Measurements from ENCODE around the gene CD69.
A peak's percentile ranks its signal among the peaks of the same experiment; 100 is the strongest.

CD69 gene

DNA sequence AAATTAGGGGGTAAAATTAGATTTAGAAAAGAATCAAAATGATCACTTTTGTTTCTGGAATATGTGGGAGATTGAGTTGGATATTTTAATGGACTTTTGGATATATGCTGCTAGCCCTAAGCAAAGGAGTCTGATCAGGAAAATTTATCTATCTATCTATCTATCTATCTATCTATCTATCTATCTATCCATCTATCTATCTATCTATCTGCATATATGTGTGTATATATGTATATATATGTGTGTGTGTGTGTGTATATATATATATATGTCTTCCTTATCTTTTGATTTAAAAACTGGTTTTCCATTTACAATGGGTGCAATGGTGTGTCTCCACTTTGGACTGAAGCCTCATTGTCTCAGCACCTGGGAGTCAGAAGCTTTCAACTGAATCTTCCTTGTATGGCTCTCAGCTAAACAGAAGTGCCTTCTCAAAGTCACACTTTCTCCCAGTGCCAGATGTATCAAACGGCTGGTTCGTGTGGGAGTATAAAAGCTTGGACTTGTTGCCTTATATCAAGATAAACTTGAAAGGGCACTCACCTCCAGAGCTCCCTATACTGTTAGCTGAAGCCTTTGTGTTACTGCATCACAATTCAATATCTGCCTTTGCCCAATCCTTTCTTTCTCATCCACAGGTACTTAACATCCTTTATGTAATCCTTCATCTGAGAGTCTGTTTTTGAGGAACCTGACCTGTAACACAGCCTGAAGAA lies 31.6 kb upstream of the CD69 start:
- Mint-ChIP-seq H3K27ac (peak overlapping the region in 1 of 2 donors; percentile 97), H3K27me3 (no peaks in the 10 kb centered on the region), H3K4me1 (peaks cover 77% of the 10 kb centered on the region)

DNA sequence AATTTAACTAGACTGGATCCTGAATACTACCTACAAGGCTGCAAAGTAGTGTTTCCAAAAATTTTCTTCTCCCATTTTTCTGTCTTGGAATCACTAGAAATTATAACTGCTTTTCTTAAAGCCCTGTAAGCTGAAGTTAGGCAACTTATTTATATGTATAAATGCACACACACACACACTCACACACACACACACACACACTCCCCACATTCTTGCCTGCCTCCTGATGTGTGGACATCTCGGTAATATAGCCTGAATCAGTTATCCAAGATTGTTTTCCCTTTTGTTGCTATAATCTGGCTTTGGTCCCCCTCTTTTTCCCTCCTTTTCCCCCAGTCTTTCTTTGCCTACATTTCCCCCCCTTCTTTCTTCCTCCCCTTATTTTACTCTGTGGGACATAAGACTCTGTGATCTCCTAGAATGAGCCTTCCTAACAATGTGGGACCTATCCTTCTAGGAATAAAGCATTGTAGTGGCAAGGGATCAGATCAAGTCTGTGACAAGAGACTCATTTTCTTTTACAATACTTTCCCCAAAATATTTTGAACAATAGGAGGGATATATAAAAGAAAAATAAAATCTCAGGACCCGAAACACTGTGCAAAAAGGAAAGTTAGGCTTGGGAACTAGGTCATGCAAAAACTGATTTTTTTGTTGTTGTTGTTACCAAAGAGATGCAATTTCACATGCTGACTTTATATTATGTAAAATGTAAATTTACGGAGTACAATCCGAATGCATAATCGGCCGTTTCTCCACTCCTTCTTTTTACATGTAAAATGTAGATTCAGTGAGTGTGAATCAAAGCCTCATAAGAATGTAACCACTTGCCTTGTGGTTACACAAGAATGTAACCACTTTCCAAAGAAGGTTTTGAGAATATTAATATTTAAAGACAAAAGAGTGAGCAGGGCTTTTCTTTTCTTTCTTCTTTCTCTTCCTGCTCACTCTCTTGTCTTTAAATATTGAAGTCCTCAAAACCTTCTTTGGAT lies 26.3 kb upstream of the CD69 start:
- Mint-ChIP-seq H3K27ac (peak overlapping the region in 1 of 2 donors; percentile 4), H3K4me1 (peaks cover 61% of the 10 kb centered on the region), H3K9me3 (peaks cover 7 to 9% of the 10 kb centered on the region in 2 donors), H3K27me3 (no peaks in the 10 kb centered on the region), H3K4me3 (peak overlapping the region; percentile 34 to 63)
- DNase-seq (no peak), ATAC-seq (no peak)

More for the DNA sequence above, 31.6 kb upstream of the CD69 start:
- H3K9me3 Mint-ChIP-seq: peaks cover 5 to 7% of the 10 kb centered on the region in 2 donors
- H3K4me3 Mint-ChIP-seq: peak overlapping the region; percentile 35 to 75
- no peak for ATAC-seq
- DNase-seq: no peak

DNA sequence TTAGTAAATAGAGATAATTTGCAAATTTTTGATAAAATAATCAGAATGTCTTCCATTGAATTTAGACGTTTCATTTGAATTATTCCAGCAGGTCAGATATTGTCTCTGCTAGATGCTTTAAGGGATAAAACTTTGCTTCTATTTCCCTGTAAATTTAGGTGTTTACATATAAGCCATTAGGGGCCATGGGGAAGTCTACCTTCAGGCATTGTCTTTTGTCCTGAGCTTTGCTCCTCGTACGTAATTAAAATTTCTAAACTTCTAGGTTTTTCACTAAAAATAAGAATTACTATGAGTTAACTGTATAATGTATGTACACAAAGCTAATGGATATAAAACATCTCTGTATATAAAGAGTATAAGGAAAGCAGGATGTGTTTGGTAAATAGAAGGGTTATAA lies 24.1 kb upstream of the CD69 start:
- Mint-ChIP-seq H3K27me3 (no peaks in the 10 kb centered on the region), H3K4me3 (peak overlapping the region in 1 of 2 donors; percentile 44), H3K4me1 (peaks cover 64% of the 10 kb centered on the region), H3K27ac (no peak overlapping the region), H3K9me3 (peaks cover 0 to 5% of the 10 kb centered on the region in 2 donors)
- ATAC-seq: no peak
- DNase-seq: no peak

DNA sequence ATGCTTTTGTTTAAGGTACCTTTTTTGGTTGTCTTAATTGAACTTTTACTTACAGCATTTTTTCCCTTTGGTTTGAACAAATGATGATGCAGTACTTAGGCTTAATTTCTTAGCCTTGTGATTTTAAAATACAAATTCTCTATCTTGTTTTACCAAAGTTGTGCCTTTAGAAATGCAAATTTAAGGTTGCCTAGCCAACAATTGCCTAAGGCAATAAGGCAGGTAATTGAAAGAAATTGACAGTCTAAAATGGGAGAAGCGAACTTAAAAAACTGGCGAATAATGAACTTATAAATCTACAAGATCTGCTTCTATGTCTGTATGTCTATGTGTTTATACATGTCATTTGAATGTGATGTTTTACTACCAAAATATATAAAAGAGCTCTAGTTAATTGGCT lies 23.6 kb upstream of the CD69 start:
- Mint-ChIP-seq H3K4me1 (peaks cover 66% of the 10 kb centered on the region), H3K9me3 (peaks cover 0 to 5% of the 10 kb centered on the region in 2 donors), H3K27me3 (no peaks in the 10 kb centered on the region), H3K4me3 (no peak overlapping the region), H3K27ac (no peak overlapping the region)
- DNase-seq (no peak), ATAC-seq (no peak)

DNA sequence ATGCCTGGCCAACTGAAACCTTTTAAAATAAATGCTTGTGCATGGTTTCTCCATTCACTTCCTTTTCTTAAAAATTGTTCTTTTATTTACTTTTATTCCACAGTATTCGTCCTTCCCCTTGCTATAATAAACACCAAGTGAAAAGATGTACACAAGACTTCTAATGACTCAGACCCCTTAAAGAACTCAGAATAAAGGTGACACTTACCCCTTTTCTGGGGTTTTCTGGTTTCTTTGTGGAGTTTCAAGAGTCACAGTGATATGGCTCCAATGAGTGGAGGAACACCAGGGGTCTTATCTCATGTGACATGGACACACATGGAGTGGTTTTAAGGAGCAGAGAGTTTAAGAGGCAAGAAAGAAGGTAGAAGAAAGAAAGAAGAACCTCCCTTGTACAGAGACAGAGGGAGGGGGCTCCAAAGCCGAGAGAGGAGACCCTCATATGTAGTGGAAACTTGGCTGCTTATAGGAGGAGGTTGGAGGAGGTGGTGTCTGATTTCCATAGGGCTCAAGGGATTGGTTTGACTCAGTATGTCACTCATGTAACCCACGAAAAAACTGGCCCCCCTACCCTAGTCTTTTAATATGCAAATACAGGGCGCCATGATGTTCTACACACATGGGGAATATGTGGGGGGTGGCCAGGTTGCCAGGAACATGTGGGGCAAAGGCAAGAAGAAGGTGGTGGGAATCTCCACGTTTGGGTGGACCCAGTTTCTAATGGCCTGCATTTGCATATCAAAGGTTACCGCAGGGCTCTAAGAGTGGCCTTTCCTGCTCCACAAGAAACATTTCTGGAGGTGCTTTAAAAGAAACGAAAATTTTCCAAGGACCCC lies 22.1 kb upstream of the CD69 start:
- Mint-ChIP-seq H3K27me3 (no peaks in the 10 kb centered on the region), H3K4me1 (peaks cover 73% of the 10 kb centered on the region), H3K4me3 (no peak overlapping the region), H3K27ac (no peak overlapping the region), H3K9me3 (peaks cover 0 to 5% of the 10 kb centered on the region in 2 donors)
- no peak for DNase-seq
- ATAC-seq: peak; percentile 40

DNA sequence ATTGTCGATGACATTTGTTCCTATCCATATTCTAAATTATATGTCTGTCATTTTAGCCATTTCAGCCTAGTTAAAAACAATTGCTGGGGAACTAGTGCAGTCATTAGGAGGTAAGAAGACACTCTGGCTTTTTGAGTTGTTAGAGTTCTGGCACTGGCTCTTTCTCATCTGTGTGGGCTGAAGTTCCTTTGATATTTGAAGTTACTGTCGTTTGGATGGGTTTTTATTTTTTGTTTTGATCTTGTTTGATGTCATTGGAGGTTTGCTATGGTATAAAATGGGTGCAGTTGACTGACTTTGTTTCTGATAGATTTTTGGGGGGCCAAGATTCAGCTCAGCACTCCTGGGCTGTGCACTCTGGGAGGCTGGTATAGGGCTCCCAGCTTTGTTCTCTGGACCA lies 20.7 kb upstream of the CD69 start:
- H3K4me1 Mint-ChIP-seq: peaks cover 73% of the 10 kb centered on the region
- peak overlapping the region; percentile 64 to 77 for H3K27ac Mint-ChIP-seq
- ATAC-seq: no peak
- no peaks in the 10 kb centered on the region for H3K27me3 Mint-ChIP-seq
- H3K9me3 Mint-ChIP-seq: peaks cover 0 to 5% of the 10 kb centered on the region in 2 donors
- DNase-seq: no peak
- H3K4me3 Mint-ChIP-seq: peak overlapping the region; percentile 9 to 70

DNA sequence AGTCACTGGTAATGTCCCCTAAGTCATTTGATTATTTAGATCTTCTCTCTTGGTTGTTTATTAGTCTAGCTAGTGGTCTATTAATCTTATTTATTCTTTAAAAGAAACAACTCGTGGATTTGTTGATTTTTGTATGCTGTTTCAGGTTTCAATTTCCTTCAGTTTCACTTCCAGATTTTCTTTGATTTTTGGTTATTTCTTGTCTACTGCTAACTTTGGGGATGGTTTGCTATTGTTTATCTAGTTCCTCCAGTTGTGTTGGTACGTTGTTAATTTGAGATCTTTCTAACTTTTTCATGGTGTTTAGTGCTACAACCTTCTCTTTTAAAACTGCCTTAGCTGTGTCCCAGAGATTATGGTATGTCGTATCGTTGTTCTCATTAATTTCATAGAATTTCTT lies 18.5 kb upstream of the CD69 start:
- Mint-ChIP-seq H3K27ac (no peak overlapping the region), H3K4me1 (peaks cover 89% of the 10 kb centered on the region), H3K9me3 (peaks cover 0 to 5% of the 10 kb centered on the region in 2 donors), H3K4me3 (no peak overlapping the region), H3K27me3 (no peaks in the 10 kb centered on the region)
- ATAC-seq: no peak
- no peak for DNase-seq

DNA sequence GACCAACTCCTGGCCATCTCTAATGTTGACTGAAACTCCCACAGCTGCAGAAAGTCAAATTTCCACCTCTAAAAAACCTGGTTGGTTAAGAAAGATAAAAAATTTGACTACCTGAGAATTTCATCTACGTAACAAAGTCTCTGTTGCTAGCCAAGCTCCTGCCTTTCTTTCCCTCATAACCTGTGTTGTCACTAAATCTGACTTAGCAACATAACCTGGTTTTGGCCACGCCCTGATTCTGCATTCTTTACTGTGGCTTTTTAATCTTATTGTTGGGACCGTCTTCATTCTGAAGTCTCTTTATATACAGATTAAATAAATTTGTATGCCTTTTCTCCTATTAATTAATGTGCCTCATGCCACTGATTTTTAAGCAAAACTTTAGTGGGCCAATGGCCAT lies 16.1 kb upstream of the CD69 start:
- Mint-ChIP-seq H3K27ac (peak overlapping the region in 1 of 2 donors; percentile 41), H3K4me1 (peaks cover 94% of the 10 kb centered on the region), H3K27me3 (no peaks in the 10 kb centered on the region), H3K9me3 (no peaks in the 10 kb centered on the region), H3K4me3 (peak overlapping the region in 1 of 2 donors; percentile 66)
- no peak for DNase-seq
- no peak for ATAC-seq

DNA sequence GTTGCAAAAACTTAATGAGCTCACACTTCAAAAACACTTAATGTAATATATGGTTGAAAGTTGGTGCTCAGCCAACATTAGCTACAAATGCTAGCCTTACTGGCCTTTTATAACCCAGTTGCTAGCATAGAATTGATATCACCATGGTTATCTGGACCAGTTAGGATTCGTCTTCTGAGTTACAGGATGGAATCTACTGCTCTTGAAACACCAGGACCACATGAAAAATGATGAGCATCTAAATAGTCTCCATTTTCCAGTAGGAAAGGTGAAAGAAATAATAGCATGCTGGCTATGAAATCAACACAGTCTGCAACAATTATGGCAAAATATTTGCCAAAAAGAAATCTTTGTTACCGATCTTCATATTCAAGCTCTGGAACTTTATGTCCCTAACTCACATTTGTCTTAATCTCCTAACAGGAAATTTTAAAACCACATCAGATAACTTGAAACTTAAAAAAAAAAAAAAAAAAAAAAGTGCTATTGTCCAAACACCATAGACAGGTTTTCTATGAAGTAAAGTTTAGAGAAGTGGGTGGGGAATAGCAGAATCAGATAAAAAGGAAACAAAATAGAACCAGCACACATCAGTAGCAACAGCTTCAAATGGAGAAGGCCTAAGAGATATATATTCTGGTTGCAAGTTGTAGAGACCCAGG lies 12.6 kb upstream of the CD69 start:
- peaks cover 92% of the 10 kb centered on the region for H3K4me1 Mint-ChIP-seq
- ATAC-seq: no peak
- H3K9me3 Mint-ChIP-seq: no peaks in the 10 kb centered on the region
- peak overlapping the region; percentile 51 to 66 for H3K4me3 Mint-ChIP-seq
- H3K27ac Mint-ChIP-seq: no peak overlapping the region
- DNase-seq: no peak
- H3K27me3 Mint-ChIP-seq: no peaks in the 10 kb centered on the region

DNA sequence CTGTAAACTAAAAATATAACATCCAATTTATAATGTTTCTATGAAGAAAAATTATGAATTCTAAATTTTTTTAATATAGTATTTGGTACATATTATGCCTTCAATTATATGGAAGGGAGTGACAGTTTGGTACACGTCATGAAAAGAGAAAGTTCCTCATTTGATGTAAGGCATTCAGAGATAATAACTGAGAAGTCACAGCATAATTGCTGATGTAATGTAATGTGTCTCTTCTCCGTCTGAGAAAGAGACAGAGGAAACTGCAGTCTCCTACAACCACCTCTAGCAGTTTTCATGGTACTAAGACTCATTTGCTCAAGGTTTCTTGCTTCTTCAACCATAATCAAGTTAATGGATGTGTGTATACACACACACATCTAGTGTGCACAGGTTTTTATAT lies 2.3 kb upstream of the CD69 start:
- Mint-ChIP-seq H3K27ac (peak overlapping the region in 1 of 2 donors; percentile 99), H3K4me1 (peaks cover 47% of the 10 kb centered on the region), H3K4me3 (no peak overlapping the region), H3K27me3 (no peaks in the 10 kb centered on the region), H3K9me3 (peaks cover 0 to 5% of the 10 kb centered on the region in 2 donors)
- DNase-seq (no peak), ATAC-seq (no peak)

DNA sequence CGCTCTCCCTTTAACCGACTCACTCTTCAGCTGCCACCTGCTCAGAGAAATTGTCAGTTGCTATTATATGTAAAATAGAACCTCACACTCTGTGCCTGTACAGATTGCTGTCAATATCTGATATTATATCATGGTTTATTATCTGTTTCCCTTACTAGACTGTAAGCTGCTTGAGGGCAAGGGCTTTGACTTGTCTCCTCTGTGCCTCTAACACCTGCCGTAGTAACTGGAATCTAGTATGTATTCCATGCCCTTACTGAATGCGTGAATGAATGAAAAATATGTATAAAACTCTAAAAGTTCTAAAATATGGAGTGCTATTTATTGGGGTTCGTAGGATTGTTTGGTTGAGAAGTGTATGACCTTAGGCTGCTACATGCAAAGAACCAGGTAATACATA lies 1.7 kb upstream of the CD69 start:
- peak overlapping the region; percentile 42 to 89 for H3K4me3 Mint-ChIP-seq
- peak overlapping the region; percentile 81 to 87 for H3K27ac Mint-ChIP-seq
- peaks cover 40% of the 10 kb centered on the region for H3K4me1 Mint-ChIP-seq

DNA sequence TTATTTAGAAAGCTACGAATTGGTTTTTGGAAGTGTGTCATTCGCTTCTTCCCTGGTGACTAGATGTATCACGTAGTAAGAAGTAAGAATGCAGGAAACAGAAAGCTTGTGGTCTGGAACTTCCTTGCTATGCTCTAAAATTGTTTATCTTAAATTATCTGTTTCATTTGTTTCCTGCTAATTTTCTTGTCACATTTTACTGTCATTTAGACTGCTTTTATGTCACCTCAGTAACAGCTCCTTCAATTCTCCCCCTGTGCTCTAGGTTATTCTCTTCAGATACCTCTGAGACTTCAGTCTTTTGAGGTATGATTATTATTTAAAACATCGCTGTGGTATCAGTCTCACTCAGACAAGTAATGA lies 699 bp upstream of the CD69 start:
- DNase-seq: no peak
- H3K4me1 Mint-ChIP-seq: peaks cover 37% of the 10 kb centered on the region

More for the DNA sequence above, 1.7 kb upstream of the CD69 start:
- Mint-ChIP-seq H3K27me3 (no peaks in the 10 kb centered on the region), H3K9me3 (peaks cover 0 to 5% of the 10 kb centered on the region in 2 donors)
- ATAC-seq (no peak), DNase-seq (no peak)

DNA sequence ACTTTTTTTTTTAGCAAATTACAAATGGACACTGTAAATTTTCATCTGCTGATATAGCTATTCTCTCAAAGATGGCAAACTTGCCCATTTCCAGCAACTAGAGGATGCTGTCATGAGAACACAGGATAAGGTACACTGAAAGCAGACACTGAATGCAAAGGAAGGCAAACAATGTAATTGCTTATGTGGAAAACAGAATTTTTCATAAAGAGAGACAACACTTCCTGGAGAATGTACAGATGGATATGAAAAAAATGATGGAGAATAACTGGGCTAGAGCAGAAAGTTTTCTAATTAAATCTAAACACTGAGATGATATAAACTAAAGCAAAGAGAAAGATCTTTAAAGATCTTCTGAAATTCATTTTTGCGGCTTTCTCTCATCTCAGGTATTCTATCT lies 581 bp downstream of the CD69 start:
- Mint-ChIP-seq H3K27me3 (no peaks in the 10 kb centered on the region), H3K4me1 (peaks cover 44% of the 10 kb centered on the region), H3K4me3 (peak overlapping the region; percentile 87 to 89), H3K27ac (peak overlapping the region; percentile 97 to 99), H3K9me3 (peaks cover 0 to 5% of the 10 kb centered on the region in 2 donors)
- no peak for DNase-seq
- ATAC-seq: no peak

More for the DNA sequence above, 699 bp upstream of the CD69 start:
- peak; percentile 29 for ATAC-seq
- Mint-ChIP-seq H3K4me3 (peak overlapping the region; percentile 87 to 89), H3K27me3 (no peaks in the 10 kb centered on the region), H3K9me3 (peaks cover 0 to 5% of the 10 kb centered on the region in 2 donors), H3K27ac (peak overlapping the region; percentile 97 to 99)

DNA sequence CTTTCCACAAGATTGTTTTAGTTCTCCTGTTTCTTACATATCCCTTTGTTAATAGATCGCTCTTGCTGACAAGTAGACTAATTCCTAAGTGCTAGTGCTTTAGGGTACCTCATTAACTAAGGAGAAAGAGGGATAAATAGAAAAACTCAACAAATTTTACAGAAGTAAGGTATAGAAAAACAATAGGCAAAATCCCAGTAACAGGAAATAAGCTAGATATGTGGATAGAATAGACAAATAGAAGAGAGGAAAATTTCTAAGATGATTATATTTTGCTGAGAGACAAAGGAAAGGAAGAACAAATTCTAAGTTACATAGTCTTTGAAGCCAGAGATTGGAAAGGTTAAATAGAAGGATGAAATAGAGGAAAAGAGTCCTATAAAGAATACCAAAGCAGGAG lies 1.0 kb downstream of the CD69 start:
- ATAC-seq: no peak
- H3K4me1 Mint-ChIP-seq: peaks cover 44% of the 10 kb centered on the region
- H3K27ac Mint-ChIP-seq: peak overlapping the region; percentile 97 to 99
- H3K27me3 Mint-ChIP-seq: no peaks in the 10 kb centered on the region
- peak overlapping the region; percentile 87 to 89 for H3K4me3 Mint-ChIP-seq
- DNase-seq: no peak
- H3K9me3 Mint-ChIP-seq: peaks cover 0 to 5% of the 10 kb centered on the region in 2 donors

DNA sequence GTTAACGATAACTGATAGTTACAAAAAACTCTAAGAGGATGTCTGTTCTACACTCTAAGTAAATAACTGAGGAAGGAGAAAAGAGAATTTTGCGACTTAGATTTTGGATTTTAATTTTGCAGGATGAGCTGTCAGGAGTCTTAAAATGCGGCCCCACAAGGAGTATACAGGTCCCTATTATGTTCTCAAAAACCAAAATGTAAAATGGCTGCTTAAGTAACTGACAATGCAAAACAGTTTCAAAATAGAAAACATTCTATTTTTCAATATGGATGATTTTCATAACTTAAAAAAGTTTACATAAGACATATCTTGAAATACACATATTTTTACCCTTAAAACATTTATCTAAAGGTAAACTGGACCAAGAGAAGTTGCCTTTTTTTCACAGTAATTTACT lies 2.6 kb downstream of the CD69 start:
- ATAC-seq (no peak), DNase-seq (no peak)
- H3K27me3 Mint-ChIP-seq: no peaks in the 10 kb centered on the region
- H3K9me3 Mint-ChIP-seq: peaks cover 0 to 5% of the 10 kb centered on the region in 2 donors
- peak overlapping the region; percentile 87 to 89 for H3K4me3 Mint-ChIP-seq
- H3K27ac Mint-ChIP-seq: peak overlapping the region; percentile 97 to 99
- peaks cover 43% of the 10 kb centered on the region for H3K4me1 Mint-ChIP-seq
